ENCODE results near the gene TRMT61A. TPM values are rescaled to one million over a fixed set of nuclear protein-coding genes. Genes with fewer than 3 reads are reported as not detected.
A peak's percentile ranks its signal among the peaks of the same experiment; 100 is the strongest.

TRMT61A gene
- total and polyA plus RNA-seq, 2 of the 4 experiments (the other 2 are of a cell fraction): 5.7 to 16.2 TPM

DNA sequence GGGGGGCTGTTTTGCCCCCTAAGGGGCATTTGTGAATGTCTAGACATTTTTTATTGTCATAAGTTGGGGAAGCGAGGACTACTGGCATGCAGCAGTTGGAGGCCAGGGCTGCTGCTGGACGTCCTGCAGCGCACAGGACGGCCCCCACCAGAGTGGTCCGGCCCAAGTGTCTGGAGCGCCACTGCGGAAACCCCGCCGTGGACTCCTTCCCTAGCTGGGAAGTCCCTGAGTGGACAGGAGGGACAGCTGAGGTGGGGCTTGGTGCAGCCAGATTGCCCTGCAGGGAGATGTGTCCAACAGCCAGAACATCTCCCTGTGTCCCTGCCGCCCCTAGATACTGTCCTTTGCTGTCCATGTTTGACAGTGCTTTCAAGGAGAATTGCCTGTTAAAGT is 11.8 kb upstream of the TRMT61A start:
- Histone ChIP-seq H3K14ac (replicated peaks; ENCODE audit: low read depth, low read length) (no peak overlapping the region), H2BK20ac (ENCODE audit: low read depth, low read length) (no peak overlapping the region), H3K27ac (ENCODE audit: insufficient read depth, low read length) (no peak overlapping the region), H4K5ac (ENCODE audit: low read depth, low read length) (no peak overlapping the region), H3K23ac (ENCODE audit: low read depth, low read length) (no peak overlapping the region), H3K9me3 (ENCODE audit: control insufficient read depth, insufficient read depth, low read length) (no peaks in the 10 kb centered on the region), H4K20me1 (ENCODE audit: insufficient read depth, low read length) (peaks cover 24% of the 10 kb centered on the region), H2AFZ (replicated peaks; ENCODE audit: low read length, poor library complexity) (no peak overlapping the region), H3K79me1 (ENCODE audit: low read depth in 1 of 2, low read length in 2 of 2) (peaks cover 0 to 11% of the 10 kb centered on the region in 2 experiments; a peak in 1 of 4 replicates), H4K91ac (ENCODE audit: insufficient read depth, low read depth, low read length) (no peak overlapping the region), H3K4me3 (ENCODE audit: insufficient read depth, low read depth, low read length) (no peak overlapping the region), H3K9me1 (ENCODE audit: insufficient read depth, low read length) (no peaks in the 10 kb centered on the region), H2BK15ac (ENCODE audit: low read depth, low read length) (no peak overlapping the region), H3K4ac (ENCODE audit: low read depth, low read length) (no peak overlapping the region), H3K18ac (ENCODE audit: low read depth, low read length) (no peak overlapping the region), H3K56ac (ENCODE audit: extremely low read depth, insufficient read depth, low read length) (no peak overlapping the region), H3K36me3 (ENCODE audit: control insufficient read depth, insufficient read depth, low read length) (peaks cover 4% of the 10 kb centered on the region; the same call in 1 of the 2 replicates), H3K27me3 (ENCODE audit: control insufficient read depth, insufficient read depth, low read length) (peaks cover 3% of the 10 kb centered on the region; the same call in 1 of the 2 replicates), H2BK5ac (ENCODE audit: low read depth, low read length, poor library complexity, severe bottlenecking) (no peak overlapping the region), H3K4me2 (ENCODE audit: low read depth, low read length) (no peak overlapping the region), H2BK120ac (ENCODE audit: low read depth, low read length) (no peak overlapping the region), H3K9ac (ENCODE audit: low read depth, low read length) (no peak overlapping the region), H2AK5ac (ENCODE audit: low read depth, low read length) (no peak overlapping the region), H4K8ac (ENCODE audit: low read depth in 2 of 2, low read length in 2 of 2) (no peak overlapping the region), H2AK9ac (replicated peaks; ENCODE audit: low read depth, low read length, poor library complexity) (peak overlapping the region; percentile 76), H3K4me1 (ENCODE audit: control insufficient read depth, insufficient read depth, low read length) (peaks cover 21% of the 10 kb centered on the region)
- intact Hi-C loops (cut with micrococcal nuclease): no loop called here
- POLR2A ChIA-PET (ENCODE audit: unreplicated experiment): no interaction called here
- in situ Hi-C loops (cut with MboI; ENCODE audit: low sequenced_read_pairs): no loop called here
- TF ChIP-seq CEBPB (IDR thresholded peaks at IDR 0.05; ENCODE audit: low read depth, low read length): no peak
- TF ChIP-seq BHLHE40 (IDR thresholded peaks at IDR 0.05; ENCODE audit: low read depth, low read length): no peak
- TF ChIP-seq POLR2A (IDR thresholded peaks at IDR 0.05; ENCODE audit: low read depth, low read length): no peak
- TF ChIP-seq NFE2L2 (IDR thresholded peaks at IDR 0.05; ENCODE audit: low read depth, low read length): no peak
- no peak for TF ChIP-seq RCOR1 (IDR thresholded peaks at IDR 0.05; ENCODE audit: insufficient replicate concordance, low read length)
- no peak for TF ChIP-seq MAFK (IDR thresholded peaks at IDR 0.05; ENCODE audit: low read depth, low read length)
- TF ChIP-seq CTCF (conservative IDR thresholded peaks at IDR 0.05; ENCODE audit: low read depth, low read length): no peak
- TF ChIP-seq, protein P1, sequence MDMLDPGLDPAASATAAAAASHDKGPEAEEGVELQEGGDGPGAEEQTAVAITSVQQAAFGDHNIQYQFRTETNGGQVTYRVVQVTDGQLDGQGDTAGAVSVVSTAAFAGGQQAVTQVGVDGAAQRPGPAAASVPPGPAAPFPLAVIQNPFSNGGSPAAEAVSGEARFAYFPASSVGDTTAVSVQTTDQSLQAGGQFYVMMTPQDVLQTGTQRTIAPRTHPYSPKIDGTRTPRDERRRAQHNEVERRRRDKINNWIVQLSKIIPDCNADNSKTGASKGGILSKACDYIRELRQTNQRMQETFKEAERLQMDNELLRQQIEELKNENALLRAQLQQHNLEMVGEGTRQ (IDR thresholded peaks at IDR 0.05; ENCODE audit: low read depth, low read length): no peak
- TF ChIP-seq MAZ (IDR thresholded peaks at IDR 0.05; ENCODE audit: borderline replicate concordance, low read depth, low read length): no peak
- TF ChIP-seq MXI1 (IDR thresholded peaks at IDR 0.05; ENCODE audit: borderline replicate concordance, low read depth, low read length): no peak
- no peak for TF ChIP-seq FOS (IDR thresholded peaks at IDR 0.05; ENCODE audit: low read depth, low read length)
- TF ChIP-seq SMC3 (IDR thresholded peaks at IDR 0.05; ENCODE audit: low read depth, low read length): no peak
- no peak for TF ChIP-seq CHD1 (IDR thresholded peaks at IDR 0.05; ENCODE audit: low read depth, low read length)
- no peak for TF ChIP-seq RAD21 (IDR thresholded peaks at IDR 0.05; ENCODE audit: low read length)
- CTCF ChIA-PET: no interaction called here
- BruUV-seq (replicated peaks): no TSS peak
- DNase-seq: no peak
- ATAC-seq (ENCODE audit: low read depth): no peak
- WGBS, 2 experiments (ENCODE audit: extremely low coverage in 2 of 2, insufficient read length in 1 of 2): 88% methylated on average over 6 of the region's 10 CpGs; no CpG with 5 or more reads in 1 of the 2 experiments
- dilution Hi-C loops (cut with HindIII; ENCODE audit: low sequenced_read_pairs, unreplicated experiment): no loop called here
